GM19043 (cell line): ENCODE data around the gene DEPDC1B.
A peak's percentile ranks its signal among the peaks of the same experiment; 100 is the strongest.
"Not testable (repeated sequence)": the region's sequence is repeated elsewhere in the genome, so short reads cannot be mapped to it uniquely, and the experiment has no call there.

Experiments used
- ATAC-seq: cut with Tn5 transposase; IDR thresholded peaks from one replicate; pipeline ENCODE4 v1.9.1; 2021; ENCODE audit warnings: low read depth; ENCODE audit not compliant: unreplicated experiment

The DEPDC1B gene

GRCh38 chr5:60699609-60700415 lies at the start of gene DEPDC1B:
TSS of gene DEPDC1B (minus strand) at chr5:60700166. CDS start at chr5:60700093, 73 bp downstream.
- peak; percentile 83 for ATAC-seq

- no peak for ATAC-seq
These were observed 44.7 kb upstream of the DEPDC1B start for GRCh38 chr5:60744682-60745081.

GRCh38 chr5:60743511-60744314 lies 43.7 kb upstream of the DEPDC1B start:
- no peak for ATAC-seq

GRCh38 chr5:60740322-60740721 lies 40.4 kb upstream of the DEPDC1B start:
- ATAC-seq, result no peak

GRCh38 chr5:60738933-60739332 lies 39.0 kb upstream of the DEPDC1B start:
- ATAC-seq, result no peak

GRCh38 chr5:60738461-60738860 lies 38.5 kb upstream of the DEPDC1B start:
- no peak for ATAC-seq

GRCh38 chr5:60730858-60731257 lies 30.9 kb upstream of the DEPDC1B start:
- ATAC-seq, result not testable (repeated sequence)

GRCh38 chr5:60727033-60727679 lies 27.2 kb upstream of the DEPDC1B start:
- no peak for ATAC-seq

- no peak for ATAC-seq
These were observed 24.2 kb upstream of the DEPDC1B start for GRCh38 chr5:60724126-60724525.

- ATAC-seq, result no peak
These were observed 22.4 kb upstream of the DEPDC1B start for GRCh38 chr5:60722416-60722815.

GRCh38 chr5:60719329-60719728 lies 19.4 kb upstream of the DEPDC1B start:
- ATAC-seq, result no peak

- ATAC-seq, result no peak
These were observed 18.4 kb upstream of the DEPDC1B start for GRCh38 chr5:60718166-60718892.

- ATAC-seq, result not testable (repeated sequence)
These were observed 15.4 kb upstream of the DEPDC1B start for GRCh38 chr5:60715201-60715928.

GRCh38 chr5:60712950-60713349 lies 13.0 kb upstream of the DEPDC1B start:
- no peak for ATAC-seq

GRCh38 chr5:60711892-60712291 lies 11.9 kb upstream of the DEPDC1B start:
- not testable (repeated sequence) for ATAC-seq

GRCh38 chr5:60710362-60710761 lies 10.4 kb upstream of the DEPDC1B start:
- ATAC-seq, result no peak

- no peak for ATAC-seq
These were observed 5.2 kb upstream of the DEPDC1B start for GRCh38 chr5:60705144-60705543.

- no peak for ATAC-seq
These were observed 4.0 kb upstream of the DEPDC1B start for GRCh38 chr5:60703944-60704343.

GRCh38 chr5:60701321-60701968 lies 1.5 kb upstream of the DEPDC1B start:
- no peak for ATAC-seq
